Neural progenitor cell (in vitro differentiated cells): ENCODE measurements around the gene FBF1.

Source experiments
- CTCF ChIP-seq: fragments of 200-600 bp; sonication (generic); IDR thresholded peaks from 2 replicates; pipeline ENCODE4 v1.5.1; 2017; ENCODE audit warnings: antibody characterized with exemption, mild to moderate bottlenecking
- EZH2 ChIP-seq: fragments of 200-600 bp; sonication (generic); IDR thresholded peaks from 2 replicates; pipeline ENCODE4 v1.6.1; 2017; ENCODE audit warnings: antibody characterized with exemption, mild to moderate bottlenecking, moderate library complexity

GRCh38 chr17:75932852-75933251 is 8.0 kb downstream of the FBF1 start:
- TF ChIP-seq CTCF: no peak
- TF ChIP-seq EZH2: no peak
